Non-pigmented ciliary epithelial cell (primary cell): ENCODE data around the gene CNDP1.

Experiments
- DNase-seq: peaks from one replicate; pipeline ENCODE4 v3.0.0-alpha.2; 2010; ENCODE audit warnings: low read depth

The CNDP1 gene

DNA sequence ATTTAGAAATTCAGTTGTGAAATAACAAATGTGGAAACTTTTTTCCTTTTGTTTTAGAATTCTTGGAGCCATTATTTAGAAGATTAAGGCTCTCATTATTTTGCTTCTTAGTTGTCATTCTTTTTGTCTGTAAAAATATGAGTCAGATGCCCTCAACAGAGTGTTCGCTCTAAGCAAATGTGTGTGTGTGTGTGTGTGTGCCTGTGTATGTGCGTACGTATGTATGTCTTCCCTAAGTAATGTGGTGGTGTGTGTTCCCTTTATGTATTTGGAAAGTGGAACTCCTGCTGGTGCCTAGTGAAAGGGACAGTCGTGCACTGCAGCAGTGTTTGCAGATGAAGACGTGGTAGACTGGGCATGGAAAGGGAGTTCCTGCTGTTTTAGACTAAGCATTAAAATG, 90.9 kb downstream of the CNDP1 start:
- DNase-seq = no peak

DNA sequence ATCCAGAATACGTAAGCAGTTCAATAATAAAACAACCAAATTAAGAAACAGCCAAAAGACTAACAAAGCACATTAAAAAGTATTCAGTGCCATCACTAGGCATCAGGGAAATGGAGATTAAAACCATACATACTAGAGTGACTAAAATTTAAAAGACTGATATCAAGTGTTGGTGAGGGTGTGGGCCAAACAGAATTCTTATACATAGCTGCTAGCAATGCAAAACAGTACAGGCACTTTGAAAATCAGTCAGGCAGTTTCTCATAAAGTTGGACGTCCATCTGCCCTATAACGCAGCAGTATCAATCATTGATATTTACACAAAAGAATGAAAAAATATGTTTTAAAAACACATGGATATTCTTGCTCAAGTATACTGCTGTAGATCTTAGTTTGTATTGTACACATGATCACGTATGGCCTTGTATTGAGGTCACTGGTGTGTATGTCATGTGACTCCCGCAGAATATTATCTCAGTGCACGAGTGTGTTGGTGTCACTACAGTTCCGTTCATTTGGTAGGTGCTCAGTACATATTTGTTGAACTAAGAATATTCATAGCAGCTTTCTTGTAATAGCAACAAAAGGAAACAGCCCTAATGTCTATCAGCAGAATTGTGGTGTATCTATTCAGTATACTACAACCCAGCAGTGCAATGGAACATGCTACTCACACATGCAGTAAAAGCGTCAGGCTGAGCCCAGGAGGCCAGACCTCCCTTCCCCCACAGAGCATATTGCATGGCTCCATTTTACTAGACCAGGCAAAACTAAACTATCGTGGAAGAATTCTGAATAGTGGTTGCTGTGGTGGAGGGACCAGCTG, 92.0 kb downstream of the CNDP1 start:
- DNase-seq = no peak

DNA sequence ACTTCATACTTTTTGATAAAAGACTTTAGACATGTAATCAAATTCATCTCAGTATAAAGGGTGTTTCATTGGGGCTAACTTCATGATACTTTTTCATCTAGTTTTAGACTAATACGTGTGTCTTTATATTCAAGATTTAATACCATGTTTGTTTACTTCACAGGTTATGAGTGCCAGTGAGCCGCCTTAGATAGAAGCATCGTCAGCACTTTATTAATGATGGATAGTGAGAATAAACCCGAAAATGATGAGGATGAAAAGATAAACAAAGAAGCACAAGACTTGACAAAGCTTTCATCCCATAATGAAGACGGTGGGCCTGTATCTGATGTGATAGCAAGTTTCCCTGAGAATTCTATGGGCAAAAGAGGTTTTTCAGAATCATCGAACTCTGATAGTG, 96.5 kb downstream of the CNDP1 start:
- no peak for DNase-seq

DNA sequence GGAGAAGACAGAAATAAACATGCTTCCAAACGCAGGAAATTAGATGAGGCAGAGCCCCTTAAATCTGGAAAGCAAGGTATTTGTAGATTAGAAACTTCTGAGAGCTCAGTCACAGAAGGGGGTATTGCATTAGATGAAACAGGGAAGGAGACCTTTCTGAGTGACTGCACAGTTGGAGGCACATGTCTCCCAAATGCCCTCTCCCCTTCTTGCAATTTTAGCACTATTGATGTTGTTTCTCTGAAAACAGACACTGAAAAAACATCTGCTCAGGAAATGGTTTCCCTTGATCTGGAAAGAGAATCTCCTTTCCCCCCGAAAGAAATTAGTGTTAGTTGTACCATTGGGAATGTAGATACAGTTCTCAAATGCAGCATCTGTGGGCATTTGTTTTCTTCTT, 96.9 kb downstream of the CNDP1 start:
- no peak for DNase-seq

DNA sequence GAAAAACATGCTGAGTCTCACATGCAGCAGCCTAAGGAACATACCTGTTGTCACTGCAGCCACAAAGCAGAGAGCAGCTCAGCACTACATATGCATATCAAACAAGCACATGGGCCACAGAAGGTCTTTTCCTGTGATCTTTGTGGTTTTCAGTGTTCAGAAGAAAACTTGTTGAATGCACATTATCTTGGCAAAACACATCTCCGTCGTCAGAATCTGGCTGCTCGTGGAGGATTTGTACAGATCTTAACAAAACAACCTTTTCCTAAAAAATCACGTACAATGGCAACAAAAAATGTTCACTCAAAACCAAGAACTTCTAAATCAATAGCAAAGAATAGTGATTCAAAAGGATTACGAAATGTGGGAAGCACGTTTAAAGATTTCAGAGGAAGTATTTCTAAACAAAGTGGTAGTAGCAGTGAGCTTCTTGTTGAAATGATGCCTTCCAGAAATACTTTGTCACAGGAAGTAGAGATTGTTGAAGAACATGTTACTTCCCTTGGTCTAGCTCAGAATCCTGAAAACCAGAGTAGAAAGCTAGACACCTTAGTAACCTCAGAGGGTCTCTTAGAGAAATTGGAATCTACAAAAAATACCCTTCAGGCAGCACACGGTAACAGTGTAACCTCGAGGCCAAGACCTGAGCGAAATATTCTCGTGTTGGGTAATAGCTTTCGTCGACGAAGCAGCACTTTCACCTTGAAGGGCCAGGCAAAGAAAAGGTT, 97.5 kb downstream of the CNDP1 start:
- DNase-seq = no peak

DNA sequence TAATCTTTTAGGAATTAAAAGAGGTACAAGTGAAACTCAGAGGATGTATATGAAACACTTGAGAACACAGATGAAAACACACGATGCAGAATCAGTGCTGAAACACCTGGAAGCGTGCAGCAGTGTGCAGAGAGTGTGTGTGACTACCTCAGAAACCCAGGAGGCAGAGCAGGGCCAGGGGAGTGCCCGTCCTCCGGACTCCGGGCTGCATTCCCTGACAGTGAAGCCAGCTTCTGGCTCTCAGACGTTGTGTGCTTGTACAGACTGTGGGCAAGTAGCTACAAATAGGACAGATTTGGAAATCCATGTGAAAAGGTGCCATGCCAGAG, 98.0 kb downstream of the CNDP1 start:
- no peak for DNase-seq

DNA sequence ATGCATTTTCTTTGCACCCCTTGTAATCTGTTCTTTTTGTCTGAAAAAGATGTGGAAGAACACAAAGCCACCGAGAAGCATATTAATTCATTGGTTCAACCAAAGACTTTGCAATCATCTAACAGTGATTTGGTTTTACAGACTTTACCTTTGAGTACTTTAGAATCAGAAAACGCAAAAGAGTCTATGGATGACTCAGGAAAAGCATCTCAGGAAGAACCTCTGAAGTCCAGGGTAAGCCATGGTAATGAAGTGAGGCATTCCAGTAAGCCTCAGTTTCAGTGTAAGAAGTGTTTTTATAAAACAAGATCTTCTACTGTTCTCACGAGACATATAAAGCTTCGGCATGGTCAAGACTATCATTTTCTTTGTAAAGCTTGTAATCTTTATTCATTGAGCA, 98.6 kb downstream of the CNDP1 start:
- no peak for DNase-seq

DNA sequence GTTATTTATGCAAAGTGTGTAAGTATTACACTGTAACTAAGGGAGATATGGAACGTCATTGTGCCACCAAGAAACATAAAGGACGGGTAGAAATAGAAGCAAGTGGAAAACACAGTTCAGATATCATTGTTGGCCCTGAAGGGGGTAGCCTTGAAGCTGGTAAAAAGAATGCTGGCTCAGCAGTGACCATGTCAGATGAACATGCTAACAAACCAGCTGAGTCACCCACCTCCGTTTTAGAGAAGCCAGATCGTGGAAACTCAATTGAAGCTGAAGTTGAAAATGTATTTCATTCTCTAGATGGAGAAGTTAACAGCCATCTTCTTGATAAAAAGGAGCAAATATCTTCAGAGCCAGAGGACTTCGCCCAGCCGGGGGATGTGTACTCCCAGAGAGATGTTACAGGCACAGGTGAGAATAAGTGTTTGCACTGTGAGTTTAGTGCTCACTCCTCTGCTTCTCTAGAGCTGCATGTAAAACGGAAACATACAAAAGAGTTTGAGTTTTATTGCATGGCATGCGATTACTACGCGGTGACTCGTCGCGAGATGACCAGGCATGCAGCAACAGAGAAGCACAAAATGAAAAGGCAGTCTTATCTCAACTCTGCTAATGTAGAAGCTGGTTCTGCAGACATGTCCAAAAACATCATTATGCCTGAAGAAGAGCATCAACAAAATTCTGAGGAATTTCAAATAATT, 99.5 kb downstream of the CNDP1 start:
- no peak for DNase-seq

DNA sequence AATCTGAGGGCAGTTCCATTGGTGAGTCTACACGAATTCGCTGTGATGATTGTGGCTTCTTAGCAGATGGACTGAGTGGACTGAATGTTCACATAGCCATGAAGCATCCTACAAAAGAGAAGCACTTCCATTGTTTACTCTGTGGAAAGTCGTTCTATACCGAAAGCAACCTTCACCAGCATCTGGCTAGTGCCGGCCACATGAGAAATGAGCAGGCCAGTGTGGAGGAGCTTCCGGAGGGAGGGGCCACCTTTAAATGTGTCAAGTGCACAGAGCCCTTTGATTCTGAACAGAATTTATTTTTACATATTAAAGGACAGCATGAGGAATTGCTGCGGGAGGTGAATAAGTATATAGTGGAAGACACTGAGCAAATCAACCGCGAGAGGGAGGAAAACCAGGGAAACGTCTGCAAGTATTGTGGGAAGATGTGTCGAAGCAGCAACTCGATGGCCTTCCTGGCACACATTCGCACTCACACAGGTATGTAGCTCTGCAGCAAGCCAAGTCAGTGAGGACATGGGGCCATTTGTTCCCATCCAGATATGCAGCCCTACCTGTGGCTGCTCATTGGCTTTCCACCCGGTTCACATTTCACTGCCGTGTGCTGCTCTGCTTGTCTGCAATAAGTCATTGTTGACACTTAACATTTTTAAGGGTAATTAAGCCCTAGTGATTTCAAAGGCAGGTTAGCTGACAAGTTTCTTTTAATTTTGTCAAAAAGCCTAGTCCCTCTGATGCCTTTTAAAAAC, 101.1 kb downstream of the CNDP1 start:
- no peak for DNase-seq
